ENCODE measurements around the gene COG5. TPM values are rescaled to one million over a fixed set of nuclear protein-coding genes. Genes with fewer than 3 reads are reported as not detected.

COG5 gene
- total RNA-seq, 1 experiment from 2014 or later = 20.2 TPM

DNA sequence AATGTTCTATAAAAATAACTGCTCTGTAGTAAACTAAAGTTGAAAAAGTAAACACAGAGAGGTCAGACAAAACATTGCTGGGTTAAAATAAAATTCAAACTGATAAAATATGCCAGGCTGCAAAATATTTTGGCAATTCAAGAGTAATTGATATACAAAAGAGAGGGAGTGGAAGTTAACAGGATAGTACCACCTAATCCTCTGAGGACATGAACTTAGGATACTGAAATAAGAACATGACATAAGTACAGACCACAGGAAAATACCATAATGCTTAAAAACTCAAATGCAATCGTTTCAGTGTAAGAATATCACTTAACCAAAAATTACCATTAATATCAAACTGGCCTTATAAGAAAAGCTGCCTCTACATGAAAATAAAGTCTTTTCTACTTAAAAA lies 131.5 kb downstream of the COG5 start:
- no CpG with 5 or more reads among the region's 1 CpG for WGBS (ENCODE audit: extremely low coverage, insufficient read length, low lambda C conversion rate)
- DNase-seq = no peak
- Histone ChIP-seq H4K5ac (ENCODE audit: insufficient read length, low read depth, low read length) (no peak overlapping the region), H2BK12ac (ENCODE audit: insufficient read length, low read depth, low read length) (no peak overlapping the region), H3K79me2 (ENCODE audit: insufficient read depth, low read length) (no peaks in the 10 kb centered on the region), H3K79me1 (ENCODE audit: insufficient read depth, low read depth, low read length, poor library complexity, severe bottlenecking) (no peaks in the 10 kb centered on the region), H3K9me3 (ENCODE audit: control insufficient read depth, low read depth, low read length) (no peaks in the 10 kb centered on the region), H4K8ac (replicated peaks; ENCODE audit: insufficient read length, low read depth, low read length) (no peak overlapping the region), H3K9ac (ENCODE audit: extremely low read depth, insufficient read length, low read length) (no peak overlapping the region), H3K4me1 (ENCODE audit: insufficient read depth, low read length) (no peaks in the 10 kb centered on the region), H4K20me1 (ENCODE audit: control insufficient read depth, insufficient read depth, insufficient read length) (no peaks in the 10 kb centered on the region), H2BK120ac (ENCODE audit: low read depth, low read length, poor library complexity, severe bottlenecking) (no peak overlapping the region), H3K27me3 (ENCODE audit: insufficient read depth, low read length) (no peaks in the 10 kb centered on the region), H4K91ac (ENCODE audit: insufficient read length, low read depth, low read length) (no peak overlapping the region), H3K14ac (ENCODE audit: insufficient read depth, low read length) (no peak overlapping the region), H3K56ac (ENCODE audit: insufficient read length, low read depth, low read length) (no peak overlapping the region), H3K23me2 (ENCODE audit: insufficient read length, low read depth, low read length, poor library complexity, severe bottlenecking) (no peaks in the 10 kb centered on the region), H3K18ac (ENCODE audit: insufficient read length, low read depth, low read length) (no peak overlapping the region), H2BK5ac (ENCODE audit: insufficient read length, low read length) (no peak overlapping the region), H3T11ph (ENCODE audit: low read length) (no peak overlapping the region), H3K23ac (ENCODE audit: insufficient read length, low read depth, low read length) (no peak overlapping the region), H2BK15ac (ENCODE audit: low read depth, low read length) (no peak overlapping the region), H2AK5ac (ENCODE audit: insufficient read length, low read length) (no peak overlapping the region), H2AFZ (ENCODE audit: low read length) (no peak overlapping the region), H2BK20ac (ENCODE audit: low read depth, low read length, poor library complexity, severe bottlenecking) (no peak overlapping the region), H3K27ac (ENCODE audit: insufficient read length, low read depth, low read length) (no peak overlapping the region), H3K4ac (ENCODE audit: low read depth, low read length) (no peak overlapping the region), H3K4me2 (ENCODE audit: insufficient read depth, insufficient read length, low read length) (no peak overlapping the region)
- Mint-ChIP-seq H3K27me3 (ENCODE audit: low read depth) (no peaks in the 10 kb centered on the region), H3K36me3 (ENCODE audit: insufficient read depth in 1 of 3, low read depth in 3 of 3) (peaks cover 2 to 26% (median 14%) of the 10 kb centered on the region in 3 experiments; a peak in 6 of 7 replicates), H3K4me1 (no peaks in the 10 kb centered on the region), H3K4me3 (no peak overlapping the region), H3K9me3 (peaks cover 10 to 19% of the 10 kb centered on the region in 2 experiments; a peak in 4 of 5 replicates), H3K27ac (no peak overlapping the region)
- TF ChIP-seq CTCF (conservative IDR thresholded peaks at IDR 0.05) = no peak

Data from H9 (cell line).